HEK293T (cell line): ENCODE results near the gene COX6B2.

Source experiments
- CTCF ChIA-PET: fragments of 350-600 bp; formaldehyde crosslinking; extraction: SDS; loops from one replicate; lab custom pipeline; 2021; ENCODE audit warnings: antibody characterized with exemption, inconsistent platforms; lab: Yijun Ruan, JAX
- POLR2A ChIA-PET: fragments of 350-600 bp; formaldehyde crosslinking; extraction: SDS; loops from one replicate; lab custom pipeline; 2020; ENCODE audit warnings: antibody characterized with exemption, inconsistent platforms; lab: Yijun Ruan, JAX
- DNase-seq: peaks from one replicate; pipeline ENCODE4 v3.0.0; 2012; ENCODE audit warnings: mixed read lengths; ENCODE audit errors: extremely low spot score
- ARNT ChIP-seq: fragments of 450-650 bp; IDR thresholded peaks from 2 replicates; pipeline ENCODE4 v1.6.1; 2017; ENCODE audit warnings: mild to moderate bottlenecking
- BHLHE40 ChIP-seq: fragments of 450-650 bp; IDR thresholded peaks from 2 replicates; pipeline ENCODE4 v1.6.1; 2016; ENCODE audit warnings: mild to moderate bottlenecking, moderate library complexity, borderline replicate concordance
- CTBP1 ChIP-seq: fragments of 450-650 bp; IDR thresholded peaks from 2 replicates; pipeline ENCODE4 v1.6.1; 2016; ENCODE audit warnings: borderline replicate concordance
- ELF4 ChIP-seq: fragments of 450-650 bp; IDR thresholded peaks from 2 replicates; pipeline ENCODE4 v1.6.1; 2017; ENCODE audit warnings: antibody characterized with exemption
- FOXA1 ChIP-seq: fragments of 450-650 bp; IDR thresholded peaks from 2 replicates; pipeline ENCODE4 v1.6.1; 2016; ENCODE audit warnings: mild to moderate bottlenecking
- FOXK2 ChIP-seq: fragments of 450-650 bp; IDR thresholded peaks from 2 replicates; pipeline ENCODE4 v1.6.1; 2016; ENCODE audit warnings: mild to moderate bottlenecking
- FOXM1 ChIP-seq: fragments of 450-650 bp; IDR thresholded peaks from 2 replicates; pipeline ENCODE4 v1.6.1; 2017; ENCODE audit warnings: mild to moderate bottlenecking, borderline replicate concordance
- HDGF ChIP-seq: fragments of 450-650 bp; IDR thresholded peaks from 2 replicates; pipeline ENCODE4 v1.6.1; 2017; ENCODE audit warnings: antibody characterized with exemption, borderline replicate concordance
- L3MBTL2 ChIP-seq: fragments of 450-650 bp; conservative IDR thresholded peaks from 2 replicates; pipeline ENCODE4 v1.6.1; 2016; ENCODE audit warnings: mild to moderate bottlenecking
- LEF1 ChIP-seq: fragments of 450-650 bp; IDR thresholded peaks from 2 replicates; pipeline ENCODE4 v1.6.1; 2017; ENCODE audit warnings: mild to moderate bottlenecking, borderline replicate concordance
- NFRKB ChIP-seq: fragments of 450-650 bp; IDR thresholded peaks from 2 replicates; pipeline ENCODE4 v1.6.1; 2016; ENCODE audit warnings: mild to moderate bottlenecking, moderate library complexity
- SP1 ChIP-seq: fragments of 450-650 bp; IDR thresholded peaks from 2 replicates; pipeline ENCODE4 v1.6.1; 2017
- SUZ12 ChIP-seq: fragments of 450-650 bp; IDR thresholded peaks from 2 replicates; pipeline ENCODE4 v1.6.1; 2016; ENCODE audit warnings: mild to moderate bottlenecking
- TARDBP ChIP-seq: fragments of 450-650 bp; IDR thresholded peaks from 2 replicates; pipeline ENCODE4 v1.6.1; 2016
- ZNF384 ChIP-seq: fragments of 450-650 bp; IDR thresholded peaks from 2 replicates; pipeline ENCODE4 v1.6.1; 2016
- TF ChIP-seq, protein P1 (sequence below): fragments of 450-650 bp; IDR thresholded peaks from 2 replicates; pipeline ENCODE4 v1.6.1; 2016

The COX6B2 gene

DNA sequence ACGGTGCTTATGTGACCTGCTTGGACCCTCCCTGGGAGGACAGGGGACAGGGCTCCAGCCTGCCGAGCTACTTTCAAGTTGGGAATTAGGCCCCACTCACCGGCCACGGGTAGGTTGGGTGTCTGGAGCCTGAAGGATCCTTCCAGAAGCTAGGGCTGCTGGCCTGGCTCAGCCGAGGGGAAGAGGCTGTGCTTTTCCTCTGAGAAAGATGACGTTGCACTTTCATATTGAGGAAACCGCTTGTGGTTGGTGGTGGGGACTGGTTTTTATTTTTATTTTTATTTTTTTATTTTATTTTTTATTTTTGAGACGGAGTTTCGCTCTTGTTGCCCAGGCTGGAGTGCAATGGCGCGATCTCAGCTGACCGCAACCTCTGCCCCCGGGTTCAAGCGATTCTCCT, 29.3 kb downstream of the COX6B2 start, which contains the start of gene TMEM150B:
TMEM150B (minus strand) TSS at position 170 of the 400 bp plus-strand sequence. CDS start 4,305 bp downstream, outside the sequence.
- ChIA-PET CTCF (no interaction called here), POLR2A (interaction anchor here (1.6 kb wide), 1 partner anchor 14 kb away, joined by 9 read pairs; the partner anchor contains the start of gene KMT5C)
- DNase-seq: no peak
- TF ChIP-seq, protein P1, sequence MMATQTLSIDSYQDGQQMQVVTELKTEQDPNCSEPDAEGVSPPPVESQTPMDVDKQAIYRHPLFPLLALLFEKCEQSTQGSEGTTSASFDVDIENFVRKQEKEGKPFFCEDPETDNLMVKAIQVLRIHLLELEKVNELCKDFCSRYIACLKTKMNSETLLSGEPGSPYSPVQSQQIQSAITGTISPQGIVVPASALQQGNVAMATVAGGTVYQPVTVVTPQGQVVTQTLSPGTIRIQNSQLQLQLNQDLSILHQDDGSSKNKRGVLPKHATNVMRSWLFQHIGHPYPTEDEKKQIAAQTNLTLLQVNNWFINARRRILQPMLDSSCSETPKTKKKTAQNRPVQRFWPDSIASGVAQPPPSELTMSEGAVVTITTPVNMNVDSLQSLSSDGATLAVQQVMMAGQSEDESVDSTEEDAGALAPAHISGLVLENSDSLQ: no peak
- no peak for TF ChIP-seq ZNF384
- TF ChIP-seq BHLHE40: no peak
- TF ChIP-seq ARNT: no peak
- TF ChIP-seq L3MBTL2: no peak
- no peak for TF ChIP-seq CTBP1
- TF ChIP-seq HDGF: no peak
- TF ChIP-seq LEF1: no peak
- TF ChIP-seq TARDBP: no peak
- no peak for TF ChIP-seq FOXK2
- TF ChIP-seq NFRKB: no peak
- no peak for TF ChIP-seq ELF4
- TF ChIP-seq FOXA1: no peak
- no peak for TF ChIP-seq FOXM1
- no peak for TF ChIP-seq SP1
- TF ChIP-seq SUZ12: no peak

DNA sequence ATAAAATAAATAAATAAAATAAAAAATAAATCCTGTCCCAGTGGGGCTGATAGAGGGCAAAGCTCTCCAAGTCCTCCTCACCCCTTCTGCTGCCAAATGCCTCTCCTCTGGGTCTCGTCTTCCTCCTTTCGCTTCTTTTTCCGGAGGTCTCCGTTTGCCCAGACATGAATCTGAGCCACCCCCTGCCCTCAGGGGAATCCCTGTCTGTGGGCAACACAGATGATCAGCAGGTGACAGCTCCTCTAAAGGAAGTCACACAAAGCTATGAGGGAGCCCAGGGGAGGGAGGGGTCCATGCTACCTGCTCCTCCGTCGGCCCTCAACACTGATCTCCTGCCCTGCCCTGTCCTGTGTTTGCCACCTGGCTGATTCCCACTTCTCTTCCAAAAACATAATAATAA, 29.9 kb downstream of the COX6B2 start:
- ChIA-PET CTCF (no interaction called here), POLR2A (interaction anchor here (1.6 kb wide), 1 partner anchor 15 kb away, joined by 9 read pairs; the partner anchor contains the start of gene KMT5C)
- TF ChIP-seq, protein P1: no peak
- TF ChIP-seq TARDBP (no peak), CTBP1 (no peak), FOXM1 (no peak), ZNF384 (no peak), L3MBTL2 (no peak)
- DNase-seq: no peak

DNA sequence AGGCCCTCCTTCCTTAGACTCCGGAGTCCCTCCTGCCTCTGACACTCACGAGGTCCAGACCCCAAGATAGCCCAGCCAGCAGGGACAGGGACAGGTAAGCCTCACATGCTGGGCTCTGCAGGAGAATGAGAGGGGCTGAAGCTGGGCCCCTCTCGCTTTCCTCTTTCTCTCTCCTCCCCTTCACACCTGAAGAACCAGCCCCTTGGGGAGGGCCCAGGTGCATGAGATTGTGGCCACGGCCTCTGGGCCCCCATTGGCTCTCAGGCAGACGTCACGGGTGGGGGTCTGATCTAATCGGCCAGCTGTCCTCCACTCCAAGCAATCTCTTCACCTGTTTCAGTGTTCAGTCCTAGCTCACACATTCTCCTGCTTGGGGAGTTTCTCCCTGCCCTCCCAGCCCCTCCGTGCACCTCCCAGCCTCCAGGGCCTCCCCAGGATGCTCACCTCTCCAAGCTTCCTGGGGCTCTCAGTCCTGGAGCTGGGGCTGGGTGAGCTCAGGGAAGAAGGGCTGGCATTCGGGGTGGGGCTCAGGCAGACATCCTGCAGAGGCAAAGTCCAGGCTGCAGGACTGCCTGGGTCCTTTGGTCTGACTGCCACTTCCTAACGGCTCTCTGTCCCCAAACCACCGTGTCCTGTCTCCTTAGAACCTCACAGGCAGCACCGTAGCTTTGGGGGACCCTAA, 32.2 kb downstream of the COX6B2 start:
- DNase-seq: no peak
- POLR2A ChIA-PET: interaction anchor here (1.1 to 3.0 kb wide), 4 partner anchors 17 to 85 kb away, joined by 3 to 13 read pairs (median 6); partner anchors contain the start of genes KMT5C and UBE2S
- TF ChIP-seq HDGF (no peak), FOXA1 (no peak), L3MBTL2 (no peak), FOXM1 (no peak), ARNT (no peak), ELF4 (no peak), SUZ12 (no peak), FOXK2 (no peak)
- TF ChIP-seq, protein P1: no peak
- CTCF ChIA-PET: interaction anchor here (2.4 kb wide), 1 partner anchor 21 kb away, joined by 11 read pairs; no protein-coding TSS in a partner anchor

DNA sequence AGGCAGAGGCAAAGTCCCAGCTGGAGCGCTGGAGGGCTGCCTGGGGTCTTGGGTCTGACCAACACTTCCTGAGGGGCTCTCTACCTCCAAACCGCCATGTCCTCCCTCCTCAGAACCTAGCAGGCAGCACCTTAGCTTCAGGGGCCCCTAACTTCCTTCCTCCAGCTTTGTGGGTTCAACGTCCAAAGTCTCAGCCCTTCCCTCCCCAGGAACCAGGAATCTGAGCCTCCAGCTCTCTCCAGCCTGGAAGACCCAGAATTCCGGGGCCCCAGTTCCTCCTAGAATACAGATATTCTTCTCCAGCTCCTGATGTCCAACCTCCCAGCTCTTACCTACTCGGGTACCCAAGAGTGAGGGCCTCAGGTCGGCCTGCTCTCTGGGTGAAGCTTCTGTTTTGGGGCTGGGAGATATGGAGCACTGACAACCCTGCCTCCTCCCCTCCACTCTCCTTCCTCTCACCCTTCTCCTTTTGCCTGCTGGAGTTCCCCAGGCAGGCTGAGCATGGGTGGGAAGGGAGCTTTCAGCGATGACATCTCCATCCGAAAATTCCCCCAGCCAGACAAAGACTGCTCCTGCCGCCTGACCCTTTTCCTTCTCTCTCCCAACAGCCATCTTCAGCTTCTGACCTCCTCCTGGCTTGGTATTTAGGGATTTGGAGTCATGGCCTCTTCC, 32.9 kb downstream of the COX6B2 start:
- no peak for DNase-seq
- CTCF ChIA-PET: interaction anchor here (0.5 to 2.4 kb wide), 2 partner anchors 20 to 27 kb away, joined by 3 to 11 read pairs; no protein-coding TSS in a partner anchor
- POLR2A ChIA-PET: interaction anchor here (1.1 to 3.0 kb wide), 4 partner anchors 17 to 86 kb away, joined by 3 to 13 read pairs (median 6); partner anchors contain the start of genes KMT5C and UBE2S
- no peak for TF ChIP-seq ARNT
- no peak for TF ChIP-seq ELF4
- no peak for TF ChIP-seq BHLHE40
- TF ChIP-seq L3MBTL2: no peak
- TF ChIP-seq SUZ12: no peak
- TF ChIP-seq HDGF: no peak
- no peak for TF ChIP-seq FOXA1
- TF ChIP-seq CTBP1: no peak
- TF ChIP-seq TARDBP: no peak
- TF ChIP-seq NFRKB: no peak
- no peak for TF ChIP-seq FOXK2
- no peak for TF ChIP-seq FOXM1
- TF ChIP-seq LEF1: no peak
- TF ChIP-seq, protein P1: no peak
- no peak for TF ChIP-seq SP1
- no peak for TF ChIP-seq ZNF384

DNA sequence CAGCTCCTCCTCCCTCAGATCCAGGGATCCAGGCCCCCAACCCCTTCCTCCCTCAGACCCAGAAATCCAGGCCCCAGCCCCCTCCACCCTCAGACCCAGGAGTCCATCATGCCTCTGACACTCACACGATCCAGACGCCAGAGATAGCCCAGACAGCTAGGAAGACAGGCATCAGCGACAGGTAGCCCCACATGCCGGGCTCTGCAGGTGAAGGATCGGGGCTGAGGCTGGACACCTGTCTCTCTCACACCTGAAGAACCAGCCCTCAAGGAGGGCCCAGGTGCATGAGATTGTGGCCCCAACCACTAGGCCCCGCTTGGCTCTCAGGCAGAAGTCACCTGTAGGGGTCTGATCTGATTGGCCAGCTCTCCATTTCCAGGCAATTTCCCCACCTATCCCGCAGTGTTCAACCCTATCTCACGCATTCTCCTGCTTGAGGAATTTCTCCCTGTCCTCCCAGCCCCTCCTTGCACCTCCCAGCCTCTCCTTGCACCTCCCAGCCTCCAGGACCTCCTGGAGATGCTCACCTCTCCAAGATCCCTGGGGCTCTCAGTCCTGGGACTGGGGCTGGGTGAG, 33.6 kb downstream of the COX6B2 start:
- TF ChIP-seq BHLHE40 (no peak), ELF4 (no peak), CTBP1 (no peak), HDGF (no peak), NFRKB (no peak), ZNF384 (no peak), SP1 (no peak), FOXM1 (no peak), TARDBP (no peak), SUZ12 (no peak), ARNT (no peak), FOXA1 (no peak), LEF1 (no peak), L3MBTL2 (no peak), FOXK2 (no peak)
- TF ChIP-seq, protein P1: no peak
- DNase-seq: no peak
- ChIA-PET CTCF (interaction anchor here (2.4 kb wide), 1 partner anchor 20 kb away, joined by 11 read pairs; no protein-coding TSS in a partner anchor), POLR2A (interaction anchor here (1.1 to 3.0 kb wide), 3 partner anchors 18 to 86 kb away, joined by 3 to 13 read pairs (median 7); partner anchors contain the start of genes KMT5C and UBE2S)
